ENCODE results near the gene NBAS. TPM values are rescaled to one million over a fixed set of nuclear protein-coding genes. Genes with fewer than 3 reads are reported as not detected.

NBAS gene
- total and polyA plus RNA-seq, 2 of the 13 experiments (the other 11 are each of a cell fraction or from before 2014, with no cell fraction given) = 33.6 to 58.7 TPM

DNA sequence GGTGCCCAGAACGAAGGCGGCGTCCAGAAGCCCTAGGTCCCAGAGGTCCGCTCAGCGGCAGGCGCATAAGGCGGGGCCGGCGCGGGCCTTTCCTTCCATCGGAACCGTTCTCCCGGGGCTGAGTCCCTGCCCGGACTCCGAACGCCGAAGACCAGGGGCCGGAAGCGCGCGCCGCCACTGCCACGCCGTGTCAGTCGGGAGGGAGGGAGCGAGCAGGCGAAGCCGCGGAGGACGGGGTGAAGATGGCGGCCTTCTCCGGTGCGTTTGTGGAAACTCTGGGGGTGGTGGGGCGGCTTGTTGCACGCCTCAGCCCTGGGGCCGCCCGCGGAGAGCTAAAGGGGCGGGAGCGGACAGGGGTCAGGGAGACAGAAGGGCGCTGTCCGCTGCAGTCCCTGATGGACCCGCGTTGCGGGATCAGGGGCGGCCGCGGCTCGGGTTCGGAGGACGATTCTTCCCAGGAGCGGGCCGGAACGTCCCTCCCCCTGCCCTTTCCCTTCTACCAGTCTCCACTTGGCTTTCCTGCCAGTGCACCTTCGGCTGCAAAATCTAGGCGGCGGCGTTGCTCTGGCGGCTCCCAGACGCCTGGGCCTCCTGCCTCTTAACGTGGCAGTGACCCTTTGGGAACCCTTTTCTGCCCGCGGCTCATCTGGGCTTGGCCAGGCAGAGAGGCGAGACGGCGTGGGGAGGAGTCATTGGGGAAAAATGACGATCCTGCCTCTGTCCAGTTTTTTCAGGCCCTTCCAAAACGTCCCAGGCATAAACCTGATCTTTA lies 30.7 kb upstream of the NBAS start, which contains the start of gene DDX1 (continued):
- TF ChIP-seq FUBP1 (CRISPR knock-in tag; IDR thresholded peaks at IDR 0.05; ENCODE audit: borderline replicate concordance) (no peak; the same call in 1 of the 2 replicates), TBP (CRISPR knock-in tag; IDR thresholded peaks at IDR 0.05) (0 out of 2 replicates have a peak, but pooled peaks have one; percentile 65), ZNF30 (CRISPR knock-in tag; IDR thresholded peaks at IDR 0.05) (peak; percentile 85), BORCS8-MEF2B (CRISPR knock-in tag; IDR thresholded peaks at IDR 0.05) (peak; percentile 98), PHF21A (CRISPR knock-in tag; IDR thresholded peaks at IDR 0.05) (peak; percentile 97), FOSL2 (CRISPR knock-in tag; IDR thresholded peaks at IDR 0.05) (peak; percentile 76), NAIF1 (CRISPR knock-in tag; IDR thresholded peaks at IDR 0.05; ENCODE audit: borderline replicate concordance) (peak; percentile 75; the same call in 1 of the 2 replicates), ZNF598 (CRISPR knock-in tag; IDR thresholded peaks at IDR 0.05; ENCODE audit: borderline replicate concordance) (peak; percentile 96), DPF2 (CRISPR knock-in tag; IDR thresholded peaks at IDR 0.05; ENCODE audit: borderline replicate concordance, low read depth) (no peak), LCORL (IDR thresholded peaks at IDR 0.05) (0 out of 2 replicates have a peak, but pooled peaks have one; percentile 3), LCORL (CRISPR knock-in tag; IDR thresholded peaks at IDR 0.05) (peak; percentile 95), NRL (CRISPR knock-in tag; IDR thresholded peaks at IDR 0.05; ENCODE audit: borderline replicate concordance) (peak; percentile 100), POGZ (CRISPR knock-in tag; IDR thresholded peaks at IDR 0.05) (peak; percentile 100), CENPT (CRISPR knock-in tag; IDR thresholded peaks at IDR 0.05; ENCODE audit: low read depth) (peak; percentile 92; the same call in 1 of the 2 replicates)
- TF ChIP-seq, protein P1, sequence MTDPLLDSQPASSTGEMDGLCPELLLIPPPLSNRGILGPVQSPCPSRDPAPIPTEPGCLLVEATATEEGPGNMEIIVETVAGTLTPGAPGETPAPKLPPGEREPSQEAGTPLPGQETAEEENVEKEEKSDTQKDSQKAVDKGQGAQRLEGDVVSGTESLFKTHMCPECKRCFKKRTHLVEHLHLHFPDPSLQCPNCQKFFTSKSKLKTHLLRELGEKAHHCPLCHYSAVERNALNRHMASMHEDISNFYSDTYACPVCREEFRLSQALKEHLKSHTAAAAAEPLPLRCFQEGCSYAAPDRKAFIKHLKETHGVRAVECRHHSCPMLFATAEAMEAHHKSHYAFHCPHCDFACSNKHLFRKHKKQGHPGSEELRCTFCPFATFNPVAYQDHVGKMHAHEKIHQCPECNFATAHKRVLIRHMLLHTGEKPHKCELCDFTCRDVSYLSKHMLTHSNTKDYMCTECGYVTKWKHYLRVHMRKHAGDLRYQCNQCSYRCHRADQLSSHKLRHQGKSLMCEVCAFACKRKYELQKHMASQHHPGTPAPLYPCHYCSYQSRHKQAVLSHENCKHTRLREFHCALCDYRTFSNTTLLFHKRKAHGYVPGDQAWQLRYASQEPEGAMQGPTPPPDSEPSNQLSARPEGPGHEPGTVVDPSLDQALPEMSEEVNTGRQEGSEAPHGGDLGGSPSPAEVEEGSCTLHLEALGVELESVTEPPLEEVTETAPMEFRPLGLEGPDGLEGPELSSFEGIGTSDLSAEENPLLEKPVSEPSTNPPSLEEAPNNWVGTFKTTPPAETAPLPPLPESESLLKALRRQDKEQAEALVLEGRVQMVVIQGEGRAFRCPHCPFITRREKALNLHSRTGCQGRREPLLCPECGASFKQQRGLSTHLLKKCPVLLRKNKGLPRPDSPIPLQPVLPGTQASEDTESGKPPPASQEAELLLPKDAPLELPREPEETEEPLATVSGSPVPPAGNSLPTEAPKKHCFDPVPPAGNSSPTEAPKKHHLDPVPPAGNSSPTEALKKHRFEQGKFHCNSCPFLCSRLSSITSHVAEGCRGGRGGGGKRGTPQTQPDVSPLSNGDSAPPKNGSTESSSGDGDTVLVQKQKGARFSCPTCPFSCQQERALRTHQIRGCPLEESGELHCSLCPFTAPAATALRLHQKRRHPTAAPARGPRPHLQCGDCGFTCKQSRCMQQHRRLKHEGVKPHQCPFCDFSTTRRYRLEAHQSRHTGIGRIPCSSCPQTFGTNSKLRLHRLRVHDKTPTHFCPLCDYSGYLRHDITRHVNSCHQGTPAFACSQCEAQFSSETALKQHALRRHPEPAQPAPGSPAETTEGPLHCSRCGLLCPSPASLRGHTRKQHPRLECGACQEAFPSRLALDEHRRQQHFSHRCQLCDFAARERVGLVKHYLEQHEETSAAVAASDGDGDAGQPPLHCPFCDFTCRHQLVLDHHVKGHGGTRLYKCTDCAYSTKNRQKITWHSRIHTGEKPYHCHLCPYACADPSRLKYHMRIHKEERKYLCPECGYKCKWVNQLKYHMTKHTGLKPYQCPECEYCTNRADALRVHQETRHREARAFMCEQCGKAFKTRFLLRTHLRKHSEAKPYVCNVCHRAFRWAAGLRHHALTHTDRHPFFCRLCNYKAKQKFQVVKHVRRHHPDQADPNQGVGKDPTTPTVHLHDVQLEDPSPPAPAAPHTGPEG (CRISPR knock-in tag; IDR thresholded peaks at IDR 0.05) = peak; percentile 98
- TF ChIP-seq, protein P2, sequence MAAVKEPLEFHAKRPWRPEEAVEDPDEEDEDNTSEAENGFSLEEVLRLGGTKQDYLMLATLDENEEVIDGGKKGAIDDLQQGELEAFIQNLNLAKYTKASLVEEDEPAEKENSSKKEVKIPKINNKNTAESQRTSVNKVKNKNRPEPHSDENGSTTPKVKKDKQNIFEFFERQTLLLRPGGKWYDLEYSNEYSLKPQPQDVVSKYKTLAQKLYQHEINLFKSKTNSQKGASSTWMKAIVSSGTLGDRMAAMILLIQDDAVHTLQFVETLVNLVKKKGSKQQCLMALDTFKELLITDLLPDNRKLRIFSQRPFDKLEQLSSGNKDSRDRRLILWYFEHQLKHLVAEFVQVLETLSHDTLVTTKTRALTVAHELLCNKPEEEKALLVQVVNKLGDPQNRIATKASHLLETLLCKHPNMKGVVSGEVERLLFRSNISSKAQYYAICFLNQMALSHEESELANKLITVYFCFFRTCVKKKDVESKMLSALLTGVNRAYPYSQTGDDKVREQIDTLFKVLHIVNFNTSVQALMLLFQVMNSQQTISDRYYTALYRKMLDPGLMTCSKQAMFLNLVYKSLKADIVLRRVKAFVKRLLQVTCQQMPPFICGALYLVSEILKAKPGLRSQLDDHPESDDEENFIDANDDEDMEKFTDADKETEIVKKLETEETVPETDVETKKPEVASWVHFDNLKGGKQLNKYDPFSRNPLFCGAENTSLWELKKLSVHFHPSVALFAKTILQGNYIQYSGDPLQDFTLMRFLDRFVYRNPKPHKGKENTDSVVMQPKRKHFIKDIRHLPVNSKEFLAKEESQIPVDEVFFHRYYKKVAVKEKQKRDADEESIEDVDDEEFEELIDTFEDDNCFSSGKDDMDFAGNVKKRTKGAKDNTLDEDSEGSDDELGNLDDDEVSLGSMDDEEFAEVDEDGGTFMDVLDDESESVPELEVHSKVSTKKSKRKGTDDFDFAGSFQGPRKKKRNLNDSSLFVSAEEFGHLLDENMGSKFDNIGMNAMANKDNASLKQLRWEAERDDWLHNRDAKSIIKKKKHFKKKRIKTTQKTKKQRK (IDR thresholded peaks at IDR 0.05; ENCODE audit: low read length) = no peak

Data from HepG2 (cell line).